ENCODE measurements around the gene ACACA.

ACACA gene

DNA sequence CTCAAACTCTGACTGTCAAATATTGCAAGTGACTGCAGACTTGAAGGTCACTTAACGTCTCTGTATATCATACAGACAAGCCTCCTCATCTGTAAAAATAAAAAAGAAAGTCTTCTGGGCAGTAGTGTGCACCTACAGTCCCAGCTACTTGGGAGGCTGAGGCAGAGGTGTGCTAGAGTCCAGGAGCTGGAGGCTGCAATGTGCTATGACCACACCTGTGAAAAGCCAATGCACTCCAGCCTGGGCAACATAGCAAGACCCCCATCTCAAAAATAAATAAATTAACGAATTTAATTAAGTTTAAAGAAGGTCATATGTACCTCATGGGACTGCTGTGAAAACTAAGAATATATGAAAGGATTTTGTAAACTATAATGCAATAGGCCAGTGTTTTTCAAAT, 65.8 kb downstream of the ACACA start:
- DNase-seq = no peak

DNA sequence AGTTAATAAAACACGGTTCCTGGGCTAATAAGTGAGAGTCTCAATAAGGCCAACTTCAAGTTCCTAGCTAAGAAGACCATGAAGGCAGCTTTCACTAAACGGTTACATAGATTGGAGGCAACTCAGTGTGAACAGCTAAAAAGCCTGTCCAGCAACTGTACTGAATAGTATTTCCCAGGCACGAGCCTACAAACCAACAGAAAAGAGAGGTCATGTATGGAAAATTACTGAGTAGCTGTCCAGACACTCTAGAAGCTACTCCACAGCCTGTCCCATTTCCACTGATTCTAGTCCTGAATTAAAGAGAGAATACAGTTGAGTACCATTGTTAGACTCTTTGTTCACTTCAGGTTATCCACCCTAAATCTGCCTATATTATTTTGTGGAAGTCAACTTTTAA, 67.3 kb downstream of the ACACA start:
- DNase-seq = no peak

GRCh38 chr17:37338847-37339246, 67.8 kb downstream of the ACACA start:
- DNase-seq = no peak

- no peak for DNase-seq
Measured at GRCh38 chr17:37327341-37328090, 79.1 kb downstream of the ACACA start.

GRCh38 chr17:37322826-37323561, 83.6 kb downstream of the ACACA start:
- DNase-seq = no peak

- no peak for DNase-seq
Measured at GRCh38 chr17:37322106-37322505, 84.5 kb downstream of the ACACA start.

- no peak for DNase-seq
Measured at GRCh38 chr17:37318931-37319594, 87.6 kb downstream of the ACACA start.

DNA sequence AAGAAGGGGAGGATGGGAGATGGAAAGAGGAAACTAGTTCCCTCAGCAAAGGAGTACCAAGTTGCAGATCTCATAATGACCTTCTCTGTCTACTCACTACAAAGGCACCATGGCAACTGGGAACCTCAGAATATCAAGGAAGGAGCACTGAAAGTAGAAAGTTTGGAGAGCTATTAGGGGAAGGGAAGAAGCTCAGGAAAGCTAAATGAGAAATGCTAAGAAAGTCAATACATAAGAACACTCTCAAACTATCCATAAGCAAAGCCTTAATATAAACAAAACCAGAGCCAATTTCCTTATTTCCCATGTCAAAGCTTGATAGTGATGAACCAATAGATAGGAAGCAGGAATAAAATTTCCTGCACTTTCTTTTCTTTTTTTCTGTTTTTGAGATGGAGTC, 88.8 kb downstream of the ACACA start:
- DNase-seq = no peak

- DNase-seq = no peak
Measured at GRCh38 chr17:37315601-37316000, 91.0 kb downstream of the ACACA start.

DNA sequence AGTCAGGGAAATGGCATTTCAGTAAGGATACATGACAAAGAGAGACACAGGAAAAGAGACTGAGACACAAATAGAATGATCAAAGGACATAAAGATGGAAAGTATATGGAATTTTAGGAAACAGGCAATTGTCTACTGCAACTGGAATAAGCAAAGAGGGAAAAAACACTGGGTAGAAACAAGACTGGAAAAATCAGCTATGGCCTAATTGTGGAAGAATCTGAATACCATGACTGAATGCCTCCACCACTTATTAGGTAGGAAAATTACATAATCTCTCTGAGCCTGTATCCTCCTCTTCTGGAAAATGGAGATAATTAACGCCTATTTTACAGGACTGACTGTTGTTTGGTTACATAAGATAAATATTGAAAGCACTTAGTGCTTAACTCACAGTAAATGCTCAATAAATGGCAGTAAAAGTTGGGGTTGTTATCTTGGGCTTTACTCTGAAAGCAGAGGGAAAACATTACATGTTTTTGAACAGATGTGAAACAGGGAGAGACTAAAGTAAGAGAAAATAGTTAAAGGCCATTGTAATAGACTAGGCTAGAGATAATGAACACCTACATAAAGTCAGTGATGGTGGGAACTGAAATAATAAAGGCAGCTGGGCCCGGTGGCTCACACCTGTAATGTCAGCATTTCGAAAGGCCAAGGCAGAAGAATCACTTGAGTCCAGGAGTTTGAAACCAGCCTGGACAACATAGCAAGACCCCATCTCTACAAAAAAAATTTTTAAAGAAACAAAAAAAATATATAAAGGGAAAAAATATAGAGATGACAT, 94.3 kb downstream of the ACACA start:
- DNase-seq = no peak

DNA sequence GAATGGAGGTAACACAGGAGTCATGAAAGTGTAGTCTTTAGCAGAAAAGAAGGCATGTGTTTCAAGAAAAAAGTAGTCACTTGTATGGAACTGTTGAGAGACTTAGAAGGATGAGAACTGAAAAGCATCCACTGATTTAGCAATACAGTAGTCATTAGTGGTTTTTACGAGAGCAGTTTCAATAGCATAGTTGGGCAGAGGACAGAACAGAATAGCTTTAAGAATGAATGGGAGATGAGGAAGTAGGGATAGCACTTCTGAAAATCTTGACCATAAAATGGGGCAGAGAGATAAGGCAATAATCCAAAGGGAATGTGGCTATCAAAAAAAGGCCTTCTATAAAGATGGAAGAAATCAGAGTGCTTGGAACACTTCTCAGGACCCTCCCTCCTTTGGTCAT, 95.7 kb downstream of the ACACA start:
- DNase-seq = no peak

DNA sequence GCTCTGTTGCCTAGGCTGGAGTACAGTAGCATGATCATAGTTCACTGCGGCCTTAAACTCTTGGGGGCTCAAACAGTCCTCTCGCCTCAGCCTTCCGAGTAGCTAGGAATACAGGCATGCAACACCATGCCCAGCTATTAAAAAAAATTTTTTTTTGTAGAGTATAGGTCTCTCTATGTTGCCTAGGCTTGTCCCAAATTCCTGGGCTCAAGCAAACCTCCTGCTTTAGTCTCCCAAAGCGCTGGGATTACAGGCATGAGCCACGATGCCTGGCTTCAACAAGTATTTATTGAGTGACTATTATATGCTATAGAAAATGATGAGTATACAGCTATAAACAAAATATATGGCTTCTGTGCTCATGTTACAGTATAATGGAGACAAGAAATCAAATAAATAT, 97.6 kb downstream of the ACACA start:
- DNase-seq = no peak

GRCh38 chr17:37305406-37305905, 101.2 kb downstream of the ACACA start:
- DNase-seq = no peak

GRCh38 chr17:37301288-37301687, 105.3 kb downstream of the ACACA start:
- no peak for DNase-seq

- DNase-seq = no peak
Measured at GRCh38 chr17:37300683-37301082, 106.0 kb downstream of the ACACA start.

- no peak for DNase-seq
Measured at GRCh38 chr17:37299257-37299980, 107.2 kb downstream of the ACACA start.

- DNase-seq = no peak
Measured at GRCh38 chr17:37295888-37296287, 110.7 kb downstream of the ACACA start.

- DNase-seq = no peak
Measured at GRCh38 chr17:37294888-37295287, 111.7 kb downstream of the ACACA start.

- no peak for DNase-seq
Measured at GRCh38 chr17:37293770-37294169, 112.9 kb downstream of the ACACA start.

- no peak for DNase-seq
Measured at GRCh38 chr17:37292429-37293139, 114.1 kb downstream of the ACACA start.

GRCh38 chr17:37291351-37291750, 115.3 kb downstream of the ACACA start:
- no peak for DNase-seq

GRCh38 chr17:37286430-37286829, 120.2 kb downstream of the ACACA start:
- DNase-seq = no peak

All from stimulated activated CD4-positive, alpha-beta T cell treated with anti-CD3 and anti-CD28 coated beads, Interleukin-2, amount 100 ng/mL, for 48 hours (primary cell).